ENCODE data around the gene UGT1A5.

The UGT1A5 gene

DNA sequence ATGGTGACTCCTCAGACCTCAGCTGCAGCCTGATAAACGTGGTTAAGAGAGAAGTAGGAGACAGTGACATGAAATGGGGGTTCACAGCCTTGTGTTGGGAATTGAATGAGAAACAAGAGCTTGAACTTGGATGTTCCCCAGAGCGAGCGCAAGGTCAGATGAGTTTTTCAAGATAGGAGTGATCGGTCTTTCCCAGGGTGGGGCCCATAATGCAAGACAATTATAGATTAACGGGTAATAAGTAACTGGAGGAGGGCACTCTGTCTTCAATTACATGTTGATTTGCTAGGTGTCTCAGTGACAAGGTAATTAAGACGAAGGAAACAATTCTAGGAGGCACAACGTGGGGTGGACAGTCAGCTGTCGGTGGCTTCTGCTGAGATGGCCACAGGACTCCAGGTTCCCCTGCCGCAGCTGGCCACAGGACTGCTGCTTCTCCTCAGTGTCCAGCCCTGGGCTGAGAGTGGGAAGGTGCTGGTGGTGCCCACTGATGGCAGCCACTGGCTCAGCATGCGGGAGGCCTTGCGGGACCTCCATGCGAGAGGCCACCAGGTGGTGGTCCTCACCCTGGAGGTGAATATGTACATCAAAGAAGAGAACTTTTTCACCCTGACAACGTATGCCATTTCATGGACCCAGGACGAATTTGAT lies at the start of gene UGT1A5:
UGT1A5 (plus strand) TSS at position 297 of the 651 bp plus-strand sequence; CDS start at position 382, 85 bp downstream.
- DNase-seq (ENCODE audit: low read depth) = no peak

DNA sequence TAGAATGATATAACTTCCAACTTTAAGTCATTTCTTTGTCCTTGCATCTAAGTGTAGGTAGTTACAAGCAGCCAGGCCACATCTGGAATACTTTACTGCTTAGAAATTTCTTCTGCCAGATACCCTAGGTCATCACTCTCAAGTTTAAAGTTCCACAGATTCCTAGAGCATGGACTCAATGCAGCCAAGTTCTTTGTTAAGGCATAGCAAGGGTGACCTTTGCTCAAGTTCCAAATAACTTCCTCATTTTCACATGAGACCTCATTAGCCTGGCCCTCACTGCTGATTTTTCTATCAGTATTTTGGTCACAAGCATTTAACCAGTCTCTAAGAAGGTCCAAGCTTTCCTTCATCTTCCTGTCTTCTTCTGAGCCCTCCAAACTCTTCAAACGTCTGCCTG lies 48.8 kb upstream of the UGT1A5 start:
- DNase-seq (ENCODE audit: low read depth) = no peak

DNA sequence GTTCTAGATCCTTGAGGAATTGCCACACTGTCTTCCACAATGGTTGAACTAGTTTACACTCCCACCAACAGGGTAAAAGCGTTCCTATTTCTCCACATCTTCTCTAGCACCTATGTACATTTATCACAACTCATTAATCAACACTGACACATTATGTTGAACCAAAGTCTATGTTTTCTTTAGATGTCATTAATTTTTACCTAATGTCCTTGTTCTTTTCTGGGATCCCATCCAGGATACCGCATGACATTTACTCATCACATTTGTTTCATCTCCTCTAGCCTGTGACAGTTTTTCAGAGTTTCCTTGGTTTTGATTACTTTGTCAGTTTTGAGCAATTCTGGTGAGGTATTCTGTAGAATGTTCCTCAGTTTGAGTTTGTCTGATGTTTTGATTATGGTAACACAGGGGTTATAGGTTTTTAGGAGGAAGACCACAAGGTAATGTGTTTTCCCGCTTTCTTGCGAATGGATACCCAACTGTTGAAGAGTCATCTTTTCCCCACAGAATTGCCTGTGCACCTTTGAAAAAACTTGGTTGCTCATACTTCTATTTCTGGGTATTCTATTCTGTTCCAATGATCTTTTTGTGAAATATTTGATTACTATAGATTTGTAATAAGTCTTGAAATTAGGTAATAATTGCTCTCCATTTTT lies 44.0 kb upstream of the UGT1A5 start:
- no peak for DNase-seq (ENCODE audit: low read depth)

DNA sequence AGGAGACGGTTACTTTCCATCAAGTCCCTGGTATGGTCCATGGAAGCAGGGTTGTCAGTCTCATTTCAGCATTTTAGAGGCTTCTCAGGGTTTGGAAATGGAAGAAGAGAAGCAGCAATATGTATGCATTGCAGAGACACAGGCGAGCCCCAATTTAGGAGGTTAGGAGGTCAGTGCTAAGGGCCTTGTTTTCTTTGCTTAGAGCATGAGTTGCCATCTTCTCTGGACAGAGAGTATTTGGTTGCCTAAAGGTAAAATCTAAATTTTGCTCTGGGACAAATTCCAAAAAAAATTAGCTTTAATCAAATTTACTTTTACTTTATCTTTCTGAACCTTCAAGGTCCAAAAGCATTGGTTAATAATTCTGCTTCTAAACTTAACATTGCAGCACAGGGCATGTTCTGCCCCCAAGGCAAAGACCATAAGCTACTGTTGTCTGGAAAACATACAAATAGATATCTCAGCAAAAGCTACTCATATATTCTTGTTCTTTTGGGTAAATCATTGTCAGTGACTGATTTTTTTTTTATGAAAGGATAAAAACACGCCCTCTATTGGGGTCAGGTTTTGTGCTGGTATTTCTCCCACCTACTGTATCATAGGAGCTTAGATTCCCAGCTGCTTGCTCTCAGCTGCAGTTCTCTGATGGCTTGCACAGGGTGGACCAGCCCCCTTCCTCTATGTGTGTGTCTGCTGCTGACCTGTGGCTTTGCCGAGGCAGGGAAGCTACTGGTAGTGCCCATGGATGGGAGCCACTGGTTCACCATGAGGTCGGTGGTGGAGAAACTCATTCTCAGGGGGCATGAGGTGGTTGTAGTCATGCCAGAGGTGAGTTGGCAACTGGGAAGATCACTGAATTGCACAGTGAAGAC lies 41.2 kb upstream of the UGT1A5 start, which contains the start of gene UGT1A9:
UGT1A9 (plus strand) TSS at position 609 of the 872 bp plus-strand sequence; CDS start at position 646, 37 bp downstream.
- no peak for DNase-seq (ENCODE audit: low read depth)

DNA sequence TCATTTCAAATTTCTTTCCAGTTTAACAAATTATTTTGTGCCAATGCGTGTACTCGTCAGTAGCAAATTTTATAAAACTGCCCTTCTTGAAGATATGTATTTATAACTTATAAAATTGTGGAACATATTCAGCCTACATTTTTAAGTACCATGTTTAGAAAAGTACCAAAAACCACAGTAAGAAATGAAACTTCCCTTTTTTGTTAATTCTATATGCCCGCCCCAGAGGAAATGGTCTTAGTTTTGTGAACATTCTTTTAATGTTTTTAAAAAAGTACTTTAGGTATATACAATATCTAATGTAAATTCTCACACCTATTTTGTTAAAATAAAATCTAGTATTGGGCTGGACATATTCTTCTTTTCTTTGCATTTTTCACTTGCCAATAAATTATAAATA lies 39.8 kb upstream of the UGT1A5 start:
- DNase-seq (ENCODE audit: low read depth) = no peak

DNA sequence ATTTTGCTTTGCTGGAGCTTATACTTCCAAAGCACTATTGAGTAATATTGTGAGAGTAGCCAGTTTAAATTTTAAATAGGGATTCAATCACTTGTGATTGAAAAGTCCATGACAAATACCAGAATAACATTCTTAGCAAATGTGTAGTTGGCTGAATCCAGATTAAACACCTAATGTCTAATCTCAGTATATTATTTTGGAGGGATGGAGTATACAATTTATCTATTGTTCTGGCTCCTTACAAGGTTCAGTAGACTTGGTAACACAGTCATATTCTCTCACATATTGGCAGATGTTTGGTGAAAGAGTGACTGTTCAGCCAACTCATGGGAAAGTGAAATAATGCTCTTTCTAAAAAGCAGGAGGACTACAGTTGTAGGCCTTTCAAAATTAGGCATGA lies 38.8 kb upstream of the UGT1A5 start:
- DNase-seq (ENCODE audit: low read depth) = no peak

DNA sequence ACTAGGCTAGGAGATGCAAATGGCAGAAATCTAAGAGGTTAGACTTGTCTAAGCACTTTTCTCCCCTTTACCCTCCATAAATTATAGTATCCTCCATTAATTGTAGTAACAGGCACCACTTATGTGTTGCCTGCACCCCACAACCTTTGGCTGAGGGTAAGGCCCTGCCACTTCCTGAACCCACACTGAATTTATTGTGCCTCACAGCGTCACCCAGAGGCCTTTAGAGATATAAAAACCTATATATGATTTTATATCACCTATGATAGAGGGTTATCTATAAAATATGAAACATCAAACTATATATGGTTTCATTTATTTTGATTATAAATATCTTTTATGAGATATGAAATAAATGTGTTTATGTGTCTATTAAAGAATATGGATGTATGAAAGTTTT lies 38.4 kb upstream of the UGT1A5 start:
- no peak for DNase-seq (ENCODE audit: low read depth)

DNA sequence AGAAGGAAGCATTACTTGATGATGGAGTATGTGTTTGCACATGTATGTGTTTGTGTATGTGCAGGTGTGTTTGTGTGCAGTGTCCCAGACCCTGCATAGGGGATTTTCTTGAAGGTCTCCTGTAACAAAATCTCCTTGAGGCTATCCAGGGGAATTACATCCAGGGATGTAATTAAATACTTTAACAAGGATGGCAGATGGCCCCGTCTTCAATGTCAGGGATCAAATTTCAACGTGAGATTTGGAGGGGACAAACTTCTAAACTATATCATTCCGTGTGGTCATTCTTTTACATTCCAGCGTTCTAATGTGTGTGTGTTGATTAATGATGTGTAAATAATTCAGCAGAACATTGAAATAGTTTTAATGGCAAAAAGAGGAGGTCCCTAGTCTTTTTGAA lies 37.7 kb upstream of the UGT1A5 start:
- DNase-seq (ENCODE audit: low read depth) = no peak

DNA sequence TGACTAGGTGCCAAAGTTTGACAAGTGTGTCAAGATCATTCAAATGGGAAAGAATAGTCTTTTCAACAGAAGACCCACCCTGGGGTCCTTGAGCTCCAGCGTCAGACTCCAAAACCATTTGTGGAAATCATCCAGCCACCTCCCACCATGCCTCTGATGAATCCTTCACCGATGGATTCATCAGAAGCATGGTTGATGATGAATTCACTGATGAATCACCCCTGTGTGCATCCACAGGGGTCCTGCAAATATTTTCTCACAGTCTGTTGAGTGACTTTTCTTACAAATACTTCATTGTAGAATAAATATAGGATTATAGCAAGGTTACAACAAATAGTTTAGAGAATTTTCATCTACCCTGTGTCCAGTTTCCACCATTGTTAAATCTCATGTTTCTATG lies 36.7 kb upstream of the UGT1A5 start:
- DNase-seq (ENCODE audit: low read depth) = peak; percentile 6

DNA sequence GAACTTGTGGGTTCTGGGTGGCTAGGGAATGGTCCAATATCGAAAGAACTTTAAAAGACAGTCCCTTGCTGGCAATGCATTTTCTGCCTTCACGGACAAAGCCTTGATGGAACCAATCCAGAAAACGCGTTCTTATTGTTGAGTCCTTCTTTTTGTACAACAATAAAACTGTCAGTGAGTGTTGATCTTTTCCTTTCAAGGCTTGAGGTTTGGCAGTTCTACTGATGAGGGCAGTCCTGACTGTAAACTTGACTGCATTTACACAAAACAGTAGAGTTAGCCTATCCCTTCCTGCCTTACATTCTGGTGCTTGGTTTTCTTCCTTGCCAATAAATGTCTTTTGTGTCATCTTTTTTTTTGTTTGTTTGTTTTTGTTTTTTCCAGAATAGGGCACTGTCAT lies 33.5 kb upstream of the UGT1A5 start:
- no peak for DNase-seq (ENCODE audit: low read depth)

DNA sequence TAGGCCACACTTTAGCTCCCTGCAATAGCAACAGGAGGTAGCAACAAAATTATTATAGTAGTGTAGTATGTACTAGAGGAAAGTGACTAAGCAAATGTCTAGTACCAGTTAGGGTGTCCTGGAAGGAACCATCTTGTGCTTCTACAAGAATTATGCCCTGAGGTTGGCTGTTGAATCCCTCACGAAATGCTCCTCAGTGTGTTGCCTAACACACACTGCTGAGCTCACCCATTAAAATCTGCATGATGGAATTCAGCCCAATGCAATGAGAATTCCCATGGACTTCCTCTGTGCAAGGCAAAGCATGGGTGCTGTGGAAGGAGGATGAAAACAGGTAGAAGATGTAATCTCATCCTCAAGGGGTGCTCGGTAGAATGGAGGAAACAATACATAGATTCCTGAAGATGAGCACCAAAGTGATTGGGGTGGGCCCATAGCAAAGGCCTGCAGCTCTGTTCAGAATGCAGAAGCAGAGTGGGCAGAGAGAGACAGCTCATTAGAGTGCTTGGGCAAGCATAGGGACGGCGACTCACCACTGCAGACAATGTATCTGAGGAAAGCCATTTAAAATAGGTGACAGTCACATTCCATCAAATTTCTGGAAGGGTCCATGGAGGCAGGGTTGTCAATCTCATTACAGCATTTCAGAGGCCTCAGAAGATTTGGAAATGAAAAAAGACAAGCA lies 32.2 kb upstream of the UGT1A5 start:
- no peak for DNase-seq (ENCODE audit: low read depth)

DNA sequence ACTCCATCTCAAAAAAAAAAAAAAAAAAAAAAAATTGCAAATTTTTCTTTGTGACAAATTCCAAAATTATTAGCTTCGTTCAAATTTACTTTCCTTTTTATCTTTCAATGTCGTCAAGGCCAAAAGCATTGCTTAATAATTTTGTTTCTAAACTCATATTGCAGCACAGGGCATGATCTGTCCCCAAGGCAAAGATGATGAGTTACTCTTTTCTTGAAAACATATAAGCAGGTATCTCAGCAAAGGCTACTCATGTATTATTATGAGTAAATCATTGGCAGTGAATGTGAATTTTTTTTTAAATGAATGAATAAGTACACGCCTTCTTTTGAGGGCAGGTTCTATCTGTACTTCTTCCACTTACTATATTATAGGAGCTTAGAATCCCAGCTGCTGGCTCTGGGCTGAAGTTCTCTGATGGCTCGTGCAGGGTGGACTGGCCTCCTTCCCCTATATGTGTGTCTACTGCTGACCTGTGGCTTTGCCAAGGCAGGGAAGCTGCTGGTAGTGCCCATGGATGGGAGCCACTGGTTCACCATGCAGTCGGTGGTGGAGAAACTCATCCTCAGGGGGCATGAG lies 31.1 kb upstream of the UGT1A5 start, which contains the start of gene UGT1A7:
UGT1A7 (plus strand) TSS at position 381 of the 579 bp plus-strand sequence; CDS start at position 418, 37 bp downstream.
- no peak for DNase-seq (ENCODE audit: low read depth)

DNA sequence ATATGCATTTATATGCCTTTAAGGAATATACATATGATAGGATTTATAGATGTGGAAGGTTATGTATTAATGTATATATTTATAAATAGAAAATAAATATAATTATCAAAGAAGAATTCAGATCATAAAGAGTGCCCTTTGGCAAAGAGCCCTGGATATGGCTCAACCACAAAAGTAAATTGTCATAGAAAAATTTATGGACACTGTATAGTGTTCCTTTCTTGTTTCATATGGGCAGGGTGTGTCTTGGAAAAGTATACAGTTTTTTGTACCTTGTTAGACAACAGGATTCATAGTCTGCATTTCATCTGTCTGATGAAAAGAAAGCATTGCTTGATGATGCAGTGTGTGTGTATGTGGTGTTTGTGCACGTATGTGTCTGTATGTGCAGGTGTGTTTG lies 28.1 kb upstream of the UGT1A5 start:
- DNase-seq (ENCODE audit: low read depth) = no peak

DNA sequence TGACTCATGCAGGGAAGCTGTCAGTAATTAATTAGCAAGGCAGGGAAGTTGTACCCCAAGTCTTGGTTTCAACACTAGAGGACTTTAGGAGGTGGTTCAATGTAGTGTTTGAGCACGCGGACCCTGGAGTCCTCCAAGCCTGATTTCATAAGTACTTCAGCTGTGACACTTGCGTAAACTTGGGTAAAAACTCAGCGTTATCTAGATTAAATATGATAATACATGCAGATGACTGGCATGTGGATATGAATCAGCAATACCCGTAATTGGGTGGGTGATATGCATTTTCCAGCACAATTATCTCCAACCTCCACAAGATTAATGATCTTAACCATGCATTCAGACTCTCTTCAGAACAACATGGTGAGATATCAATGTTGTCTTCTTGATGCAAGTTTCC lies 25.8 kb upstream of the UGT1A5 start:
- no peak for DNase-seq (ENCODE audit: low read depth)

DNA sequence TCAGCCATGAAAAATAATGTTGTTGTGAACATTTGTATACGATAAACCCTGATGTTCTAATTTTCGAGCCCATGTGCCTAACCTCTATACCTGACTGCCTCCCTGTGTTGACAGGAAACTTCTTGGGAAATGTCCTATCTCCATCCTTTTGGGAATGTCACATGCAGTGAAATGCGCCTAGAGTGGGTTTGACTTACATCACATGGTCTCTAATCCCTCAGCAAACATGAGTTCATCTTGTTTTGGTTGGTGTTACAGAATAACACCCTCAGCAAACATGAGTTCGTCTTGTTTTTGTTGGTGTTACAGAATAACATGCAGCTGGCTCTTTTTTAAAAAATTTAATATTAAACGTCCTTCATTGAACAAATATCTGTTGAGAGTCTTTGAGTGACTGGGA lies 24.4 kb upstream of the UGT1A5 start:
- DNase-seq (ENCODE audit: low read depth) = no peak

DNA sequence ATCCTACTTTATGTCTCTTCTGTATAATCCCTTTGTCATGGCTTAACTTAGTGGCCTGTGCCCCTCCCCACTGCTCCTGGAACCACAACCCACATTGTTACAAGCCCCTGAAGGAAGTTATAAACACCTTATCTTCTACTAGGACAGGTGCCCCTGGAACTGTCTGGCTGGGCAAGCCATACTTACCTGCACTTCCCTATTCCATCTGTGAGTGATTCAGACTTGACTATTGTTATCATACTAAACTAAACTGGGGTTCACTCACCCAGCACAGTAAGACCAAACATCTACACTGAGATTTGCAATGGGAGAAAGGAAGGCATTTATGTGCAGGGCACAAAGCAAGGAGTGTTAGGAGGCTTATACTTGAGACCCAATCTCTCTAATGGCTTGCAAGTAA lies 23.7 kb upstream of the UGT1A5 start:
- no peak for DNase-seq (ENCODE audit: low read depth)

DNA sequence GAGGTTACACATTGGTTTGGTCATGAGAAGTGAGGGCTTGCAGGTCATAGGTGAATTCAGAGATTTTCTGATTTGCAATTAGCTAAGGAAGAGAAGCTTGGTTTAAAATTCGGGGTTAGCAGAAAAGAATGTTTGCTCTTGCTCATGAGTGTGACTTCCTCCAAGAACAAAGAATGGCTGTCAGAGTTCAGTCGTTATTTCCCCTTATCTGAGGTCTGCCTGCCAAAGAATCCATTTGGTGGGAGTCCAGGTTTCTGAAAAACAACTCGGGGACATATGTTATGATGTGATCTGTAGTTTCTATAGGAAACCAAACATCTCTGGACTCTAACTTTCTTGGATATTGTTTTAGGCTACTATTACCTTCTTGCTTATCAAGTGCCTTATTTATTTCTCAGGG lies 23.2 kb upstream of the UGT1A5 start:
- no peak for DNase-seq (ENCODE audit: low read depth)

DNA sequence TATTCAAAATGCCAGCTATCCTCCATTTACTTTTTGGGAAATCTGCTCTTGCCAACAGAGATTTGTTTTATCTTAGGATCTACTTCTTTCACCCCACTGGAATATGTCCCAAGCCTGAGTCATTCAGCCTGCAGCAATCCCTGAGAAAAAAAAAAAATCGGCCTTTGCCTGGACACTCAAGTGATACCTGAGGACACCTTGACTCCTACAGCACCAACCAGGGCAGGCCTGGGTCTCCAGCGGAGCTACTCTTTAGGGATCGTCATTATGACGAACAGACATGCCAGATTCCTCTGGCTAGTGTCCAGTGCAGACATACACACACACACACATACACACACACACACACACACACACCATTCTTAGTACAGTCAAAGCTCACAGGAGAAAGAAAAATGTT lies 22.3 kb upstream of the UGT1A5 start:
- DNase-seq (ENCODE audit: low read depth) = no peak

DNA sequence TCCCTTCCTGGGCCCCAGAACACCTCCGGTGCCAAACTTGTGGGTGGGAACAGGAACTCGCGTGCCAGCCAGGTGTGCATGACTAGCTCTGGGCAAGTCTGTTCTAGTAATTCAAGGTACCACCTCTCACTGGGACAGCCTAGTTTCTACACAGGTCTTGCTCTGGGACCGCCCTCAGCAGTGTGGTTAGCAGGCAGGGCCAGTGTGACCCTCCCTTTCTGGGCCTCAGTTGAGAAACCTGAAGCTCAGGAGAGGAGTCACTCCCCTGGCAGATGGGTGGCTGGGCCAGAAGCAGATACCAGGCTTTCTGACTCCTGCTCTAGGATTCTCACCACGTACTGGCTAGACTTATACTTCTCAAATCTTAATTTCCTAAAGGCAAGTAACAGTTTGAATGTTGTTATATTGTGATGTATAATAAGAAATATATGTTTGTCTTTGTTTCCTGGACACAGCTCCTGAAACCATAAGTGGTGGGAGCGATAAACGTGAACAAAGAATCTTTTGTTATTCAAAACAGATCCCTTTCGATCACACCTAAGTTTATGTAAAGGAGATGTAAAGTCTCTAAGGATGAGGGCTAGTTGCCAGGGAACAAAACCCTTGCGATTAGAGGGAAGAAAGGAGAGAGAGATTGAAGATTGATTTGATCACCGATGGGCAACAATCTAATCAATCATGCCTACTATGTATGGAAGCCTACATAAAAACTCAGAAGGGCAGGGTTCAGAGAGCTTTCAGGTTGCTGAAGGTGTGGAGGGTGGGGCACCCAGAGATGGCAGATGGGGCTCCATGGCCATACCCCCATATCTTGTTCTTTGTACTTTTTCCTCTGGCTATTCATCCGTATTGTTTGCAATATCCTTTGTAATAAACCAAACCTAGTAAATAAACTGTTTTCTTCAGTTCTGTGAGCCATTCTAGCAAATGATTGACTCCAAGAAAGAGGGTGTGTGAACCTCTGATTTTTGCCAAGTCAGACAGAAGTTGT lies 21.0 kb upstream of the UGT1A5 start:
- no peak for DNase-seq (ENCODE audit: low read depth)

DNA sequence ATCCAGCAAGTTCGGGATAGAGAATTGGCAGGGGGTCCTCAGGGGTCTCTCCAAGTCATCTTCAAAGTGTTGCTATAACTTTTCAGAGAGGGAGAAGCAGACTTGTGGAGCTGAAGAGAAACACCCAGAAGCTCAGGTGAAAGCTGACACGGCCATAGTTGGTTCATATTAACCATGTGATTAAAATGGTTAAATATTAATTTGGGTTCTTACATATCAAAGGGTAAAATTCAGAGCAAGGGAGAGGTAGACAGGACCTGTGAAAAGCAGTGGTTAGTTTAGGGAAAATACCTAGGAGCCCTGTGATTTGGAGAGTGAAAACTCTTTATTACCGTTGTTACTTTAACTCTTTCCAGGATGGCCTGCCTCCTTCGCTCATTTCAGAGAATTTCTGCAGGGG lies 20.1 kb upstream of the UGT1A5 start, which contains the start of gene UGT1A6:
UGT1A6 (plus strand) TSS at position 243 of the 400 bp plus-strand sequence; CDS start at position 358, 115 bp downstream.
- DNase-seq (ENCODE audit: low read depth) = no peak
